ACC112 (cell line): ENCODE measurements around the gene SLC52A3.

ENCODE experiments used
- H2AFZ ChIP-seq: fragments of 200-600 bp; sonication (generic); one replicate; pipeline ENCODE4 v1.6.0; 2017; ENCODE audit warnings: antibody characterized with exemption, low read length; ENCODE audit not compliant: unreplicated experiment
- H3K27ac ChIP-seq: fragments of 200-600 bp; sonication (generic); 2 replicates; pipeline ENCODE4 v1.5.1; 2014; ENCODE audit warnings: low read depth, mild to moderate bottlenecking, antibody characterized with exemption, low read length, moderate library complexity
- H3K27me3 ChIP-seq: fragments of 200-600 bp; sonication (generic); 2 replicates; pipeline ENCODE4 v1.6.1; 2014; ENCODE audit warnings: mild to moderate bottlenecking, antibody characterized with exemption, low read length, moderate library complexity, mixed read lengths; ENCODE audit not compliant: insufficient read depth
- H3K36me3 ChIP-seq: fragments of 200-600 bp; sonication (generic); 2 replicates; pipeline ENCODE4 v1.6.1; 2016; ENCODE audit warnings: mild to moderate bottlenecking, antibody characterized with exemption, low read length, moderate library complexity, mixed read lengths; ENCODE audit not compliant: insufficient read depth
- H3K4me1 ChIP-seq: fragments of 200-600 bp; sonication (generic); one replicate; pipeline ENCODE4 v1.6.1; 2016; ENCODE audit warnings: low read length, mixed read lengths; ENCODE audit not compliant: insufficient read depth, unreplicated experiment, control insufficient read depth
- H3K4me3 ChIP-seq: fragments of 200-600 bp; sonication (generic); 2 replicates; pipeline ENCODE4 v1.5.1; 2014; ENCODE audit warnings: mild to moderate bottlenecking, low read depth, low read length
- H3K79me2 ChIP-seq: fragments of 200-600 bp; sonication (generic); one replicate; pipeline ENCODE4 v1.6.0; 2016; ENCODE audit warnings: low read length; ENCODE audit not compliant: control insufficient read depth, unreplicated experiment, insufficient read depth

The SLC52A3 gene

GRCh38 chr20:714453-714852, 53.8 kb downstream of the SLC52A3 start:
- H3K4me3 ChIP-seq = no peak overlapping the region
- peaks cover 75% of the 10 kb centered on the region for H3K27me3 ChIP-seq
- H3K4me1 ChIP-seq = no peaks in the 10 kb centered on the region
- H3K27ac ChIP-seq = no peak overlapping the region
- H3K36me3 ChIP-seq = no peaks in the 10 kb centered on the region
- H2AFZ ChIP-seq = no peak overlapping the region
- no peaks in the 10 kb centered on the region for H3K79me2 ChIP-seq

GRCh38 chr20:711576-711975, 56.7 kb downstream of the SLC52A3 start:
- Histone ChIP-seq H3K79me2 (no peaks in the 10 kb centered on the region), H3K36me3 (no peaks in the 10 kb centered on the region), H3K27me3 (peaks cover 69% of the 10 kb centered on the region), H3K4me1 (no peaks in the 10 kb centered on the region), H2AFZ (no peak overlapping the region), H3K4me3 (no peak overlapping the region), H3K27ac (no peak overlapping the region)

GRCh38 chr20:710780-711450, 57.4 kb downstream of the SLC52A3 start:
- no peak overlapping the region for H2AFZ ChIP-seq
- no peaks in the 10 kb centered on the region for H3K79me2 ChIP-seq
- H3K36me3 ChIP-seq = no peaks in the 10 kb centered on the region
- no peaks in the 10 kb centered on the region for H3K4me1 ChIP-seq
- H3K27ac ChIP-seq = no peak overlapping the region
- H3K27me3 ChIP-seq = peaks cover 64% of the 10 kb centered on the region
- no peak overlapping the region for H3K4me3 ChIP-seq
